ENCODE measurements around the gene ETDB. TPM values are rescaled to one million over a fixed set of nuclear protein-coding genes. Genes with fewer than 3 reads are reported as not detected.

The ETDB gene
- not detected in 2 replicates for total RNA-seq

DNA sequence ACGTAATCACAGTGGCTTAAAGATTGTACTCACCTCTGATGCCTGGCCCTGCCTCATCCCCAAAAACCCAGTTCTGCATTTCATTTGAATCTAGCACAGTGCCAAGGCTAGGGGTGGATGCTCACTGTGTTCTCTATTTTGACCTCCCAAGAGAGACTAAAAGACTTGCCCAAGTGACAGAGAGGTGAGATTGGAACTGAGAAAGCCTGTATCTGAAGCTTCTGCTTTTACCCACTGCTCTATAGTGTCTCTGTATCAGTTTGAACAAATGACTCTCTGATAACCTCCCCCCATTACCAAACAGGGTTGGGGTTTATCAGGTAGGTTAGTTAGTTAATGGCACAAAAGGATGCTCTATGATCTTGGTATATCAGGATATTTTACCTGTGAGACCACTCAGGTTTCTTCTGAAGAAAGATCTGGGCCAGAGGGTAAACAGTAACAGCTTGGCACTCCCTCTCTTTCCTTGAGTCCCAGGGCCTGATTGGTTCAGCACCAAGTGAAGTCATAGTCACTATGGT, at the start of gene ETDB:
Gene ETDB (minus strand): TSS at position 471 of the 521 bp plus-strand sequence. CDS start 1,265 bp downstream, outside the sequence.

Other genes with a start within 250 kb of the ETDB start
- 40.4 and 42.1 TPM in 2 replicates for gene MOSPD1, start 205.3 kb downstream of the ETDB start, total RNA-seq
- 4.1 and 7.3 TPM in 2 replicates for gene SMIM10, start 129.5 kb downstream of the ETDB start, total RNA-seq
- 7.2 and 8.6 TPM in 2 replicates for gene RTL8B, start 98.0 kb downstream of the ETDB start, total RNA-seq
- gene RTL8C, start 88.2 kb downstream of the ETDB start, total RNA-seq = 70.3 and 82.2 TPM in 2 replicates
- 6.4 and 15.0 TPM in 2 replicates for gene RTL8A, start 68.4 kb downstream of the ETDB start, total RNA-seq
- gene SMIM10L2B, start 21.8 kb downstream of the ETDB start, total RNA-seq = 1.8 and 4.4 TPM in 2 replicates
- not detected in 2 replicates for gene CT55, start 50.9 kb upstream of the ETDB start, total RNA-seq
- not detected in 2 replicates for gene ETDA, start 131.5 kb upstream of the ETDB start, total RNA-seq
- not detected in 2 replicates for gene ETDC, start 189.0 kb upstream of the ETDB start, total RNA-seq
- 6.2 and 7.2 TPM in 2 replicates for gene ZNF75D, start 223.6 kb upstream of the ETDB start, total RNA-seq
- gene ZNF449, start 224.3 kb upstream of the ETDB start, total RNA-seq = 8.3 and 9.7 TPM in 2 replicates

All from smooth muscle cell of the pulmonary artery (primary cell).